ENCODE measurements around the gene EPHB1.

Gene EPHB1

GRCh38 chr3:134807189-134807588, 12.1 kb downstream of the EPHB1 start:
- DNase-seq (ENCODE audit: low read depth in 4 of 4, low spot score in 1 of 4): no peak

GRCh38 chr3:134808835-134809234, 13.8 kb downstream of the EPHB1 start:
- DNase-seq (ENCODE audit: low read depth in 4 of 4, low spot score in 1 of 4): no peak

GRCh38 chr3:134809427-134810051, 14.5 kb downstream of the EPHB1 start:
- no peak for DNase-seq (ENCODE audit: low read depth in 4 of 4, low spot score in 1 of 4)

- DNase-seq (ENCODE audit: low read depth in 4 of 4, low spot score in 1 of 4): no peak
These were observed 15.0 kb downstream of the EPHB1 start for GRCh38 chr3:134810052-134810435.

GRCh38 chr3:134810850-134811249, 15.8 kb downstream of the EPHB1 start:
- DNase-seq (ENCODE audit: low read depth in 4 of 4, low spot score in 1 of 4): no peak

GRCh38 chr3:134813618-134814017, 18.6 kb downstream of the EPHB1 start:
- no peak for DNase-seq (ENCODE audit: low read depth in 4 of 4, low spot score in 1 of 4)

- no peak for DNase-seq (ENCODE audit: low read depth in 4 of 4, low spot score in 1 of 4)
These were observed 20.5 kb downstream of the EPHB1 start for GRCh38 chr3:134815519-134815918.

GRCh38 chr3:134816623-134817022, 21.6 kb downstream of the EPHB1 start:
- no peak for DNase-seq (ENCODE audit: low read depth in 4 of 4, low spot score in 1 of 4)

- DNase-seq (ENCODE audit: low read depth in 4 of 4, low spot score in 1 of 4): no peak
These were observed 22.2 kb downstream of the EPHB1 start for GRCh38 chr3:134817297-134817696.

- no peak for DNase-seq (ENCODE audit: low read depth in 4 of 4, low spot score in 1 of 4)
These were observed 25.9 kb downstream of the EPHB1 start for GRCh38 chr3:134820994-134821393.

- DNase-seq (ENCODE audit: low read depth in 4 of 4, low spot score in 1 of 4): no peak
These were observed 27.0 kb downstream of the EPHB1 start for GRCh38 chr3:134822090-134822489.

GRCh38 chr3:134823679-134824078, 28.6 kb downstream of the EPHB1 start:
- no peak for DNase-seq (ENCODE audit: low read depth in 4 of 4, low spot score in 1 of 4)

GRCh38 chr3:134824791-134825190, 29.7 kb downstream of the EPHB1 start:
- DNase-seq (ENCODE audit: low read depth in 4 of 4, low spot score in 1 of 4): no peak

GRCh38 chr3:134827213-134827612, 32.2 kb downstream of the EPHB1 start:
- no peak for DNase-seq (ENCODE audit: low read depth in 4 of 4, low spot score in 1 of 4)

GRCh38 chr3:134829721-134830120, 34.7 kb downstream of the EPHB1 start:
- DNase-seq (ENCODE audit: low read depth in 4 of 4, low spot score in 1 of 4): no peak

GRCh38 chr3:134832585-134832984, 37.5 kb downstream of the EPHB1 start:
- DNase-seq (ENCODE audit: low read depth in 4 of 4, low spot score in 1 of 4): no peak

- no peak for DNase-seq (ENCODE audit: low read depth in 4 of 4, low spot score in 1 of 4)
These were observed 38.5 kb downstream of the EPHB1 start for GRCh38 chr3:134833453-134834163.

- DNase-seq (ENCODE audit: low read depth in 4 of 4, low spot score in 1 of 4): no peak
These were observed 41.9 kb downstream of the EPHB1 start for GRCh38 chr3:134836921-134837320.

- no peak for DNase-seq (ENCODE audit: low read depth in 4 of 4, low spot score in 1 of 4)
These were observed 43.5 kb downstream of the EPHB1 start for GRCh38 chr3:134838599-134838998.

GRCh38 chr3:134839422-134839821, 44.4 kb downstream of the EPHB1 start:
- DNase-seq (ENCODE audit: low read depth in 4 of 4, low spot score in 1 of 4): no peak

- DNase-seq (ENCODE audit: low read depth in 4 of 4, low spot score in 1 of 4): no peak
These were observed 44.9 kb downstream of the EPHB1 start for GRCh38 chr3:134839990-134840389.

GRCh38 chr3:134840459-134840858, 45.4 kb downstream of the EPHB1 start:
- DNase-seq (ENCODE audit: low read depth in 4 of 4, low spot score in 1 of 4): no peak

- DNase-seq (ENCODE audit: low read depth in 4 of 4, low spot score in 1 of 4): no peak
These were observed 51.0 kb downstream of the EPHB1 start for GRCh38 chr3:134846084-134846483.
